A549 (cell line): ENCODE data around the gene LPCAT1. TPM values are rescaled to one million over a fixed set of nuclear protein-coding genes. Genes with fewer than 3 reads are reported as not detected.

Experiments
- polyA plus RNA-seq, 4 experiments: library from polyadenylated mRNA; depleted of rRNA in 3 of 4; stranded (reverse); fragments of >200 nt; fragmentation: RNase III in 1 of 4; extraction: RNeasy Plus Mini Kit Qiagen cat#74134 plus additional on column Dnase treatment in 1 of 4; gene quantifications; 2 replicates in 3 of 4; 3 replicates in 1 of 4; pipeline ENCODE4 v1.2.3, GENCODE V29; 2011 to 2017
- small RNA-seq, 6 experiments: library from RNA; depleted of rRNA; stranded (forward); fragments of <200 nt; gene quantifications; one replicate each; pipeline ENCODE3, GENCODE V24; 2012

Gene LPCAT1
- polyA plus RNA-seq, 2 of the 4 experiments (the other 2 are of a cell fraction): 22.9 to 74.9 TPM

Small RNAs within 50 kb of the gene (small RNA-seq; reads per million reads assigned to genes)
- 0 reads per million in 6 experiments for gene MIR6075

Other genes with a start within 250 kb of the LPCAT1 start
- 1.1 and 1.2 TPM in 2 replicates for gene TERT, start 228.9 kb downstream of the LPCAT1 start, polyA plus RNA-seq (2011; rRNA removed)
- 3.9 to 5.2 TPM (median 4.0 TPM) in 3 replicates for gene TERT, start 228.9 kb downstream of the LPCAT1 start, polyA plus RNA-seq (2017; fragmentation: RNase III; extraction: RNeasy Plus Mini Kit Qiagen cat#74134 plus additional on column Dnase treatment)
- 171 and 175 TPM in 2 replicates for gene CLPTM1L, start 178.9 kb downstream of the LPCAT1 start, polyA plus RNA-seq (2011; rRNA removed)
- gene CLPTM1L, start 178.9 kb downstream of the LPCAT1 start, polyA plus RNA-seq (2017; fragmentation: RNase III; extraction: RNeasy Plus Mini Kit Qiagen cat#74134 plus additional on column Dnase treatment): 169 to 194 TPM (median 173 TPM) in 3 replicates
- gene SLC6A3, start 78.5 kb downstream of the LPCAT1 start, polyA plus RNA-seq (2011; rRNA removed): 0.05 TPM in 1 of 2 replicates, not detected in the other
- gene SLC6A3, start 78.5 kb downstream of the LPCAT1 start, polyA plus RNA-seq (2017; fragmentation: RNase III; extraction: RNeasy Plus Mini Kit Qiagen cat#74134 plus additional on column Dnase treatment): 0.03 to 0.06 TPM (median 0.05 TPM) in 3 replicates